Brain pericyte (primary cell): Measurements from ENCODE around the gene KIAA1614.

ENCODE experiments used
- DNase-seq: peaks from one replicate; pipeline ENCODE4 v3.0.0-alpha.2; 2012; ENCODE audit warnings: low read depth, low spot score

Gene KIAA1614

GRCh38 chr1:180925471-180926051 lies 12.9 kb downstream of the KIAA1614 start:
- no peak for DNase-seq

GRCh38 chr1:180926164-180926981 lies 13.7 kb downstream of the KIAA1614 start:
- peak; percentile 81 for DNase-seq

- no peak for DNase-seq
Observed at GRCh38 chr1:180927348-180927747, 14.7 kb downstream of the KIAA1614 start.

GRCh38 chr1:180927841-180928240 lies 15.1 kb downstream of the KIAA1614 start:
- DNase-seq = no peak

- no peak for DNase-seq
Observed at GRCh38 chr1:180928331-180929230, 15.9 kb downstream of the KIAA1614 start.

- DNase-seq = no peak
Observed at GRCh38 chr1:180929389-180929788, 16.7 kb downstream of the KIAA1614 start.

GRCh38 chr1:180930687-180931086 lies 18.0 kb downstream of the KIAA1614 start:
- DNase-seq = no peak

- DNase-seq = no peak
Observed at GRCh38 chr1:180931529-180931928, 18.8 kb downstream of the KIAA1614 start.

GRCh38 chr1:180932378-180932777 lies 19.7 kb downstream of the KIAA1614 start:
- DNase-seq = no peak

- DNase-seq = no peak
Observed at GRCh38 chr1:180933141-180933540, 20.4 kb downstream of the KIAA1614 start.

GRCh38 chr1:180934563-180934962 lies 21.9 kb downstream of the KIAA1614 start:
- no peak for DNase-seq

- no peak for DNase-seq
Observed at GRCh38 chr1:180935326-180936109, 22.8 kb downstream of the KIAA1614 start.

- no peak for DNase-seq
Observed at GRCh38 chr1:180936110-180937011, 23.7 kb downstream of the KIAA1614 start.

GRCh38 chr1:180937012-180937372 lies 24.3 kb downstream of the KIAA1614 start:
- DNase-seq = no peak

GRCh38 chr1:180937624-180938225 lies 25.0 kb downstream of the KIAA1614 start:
- DNase-seq = no peak

GRCh38 chr1:180939073-180939710 lies 26.5 kb downstream of the KIAA1614 start:
- no peak for DNase-seq

- DNase-seq = no peak
Observed at GRCh38 chr1:180939711-180940103, 27.0 kb downstream of the KIAA1614 start.

GRCh38 chr1:180940445-180940844 lies 27.7 kb downstream of the KIAA1614 start:
- DNase-seq = no peak

GRCh38 chr1:180941518-180942275 lies 29.0 kb downstream of the KIAA1614 start:
- DNase-seq = no peak
